Measurements from ENCODE around the gene EXOC8.

EXOC8 gene

GRCh38 chr1:231313661-231314060 is 24.0 kb downstream of the EXOC8 start:
- no peak for DNase-seq (ENCODE audit: low read depth)

- DNase-seq (ENCODE audit: low read depth) = no peak
These were observed 25.2 kb downstream of the EXOC8 start for GRCh38 chr1:231312432-231312788.

DNA sequence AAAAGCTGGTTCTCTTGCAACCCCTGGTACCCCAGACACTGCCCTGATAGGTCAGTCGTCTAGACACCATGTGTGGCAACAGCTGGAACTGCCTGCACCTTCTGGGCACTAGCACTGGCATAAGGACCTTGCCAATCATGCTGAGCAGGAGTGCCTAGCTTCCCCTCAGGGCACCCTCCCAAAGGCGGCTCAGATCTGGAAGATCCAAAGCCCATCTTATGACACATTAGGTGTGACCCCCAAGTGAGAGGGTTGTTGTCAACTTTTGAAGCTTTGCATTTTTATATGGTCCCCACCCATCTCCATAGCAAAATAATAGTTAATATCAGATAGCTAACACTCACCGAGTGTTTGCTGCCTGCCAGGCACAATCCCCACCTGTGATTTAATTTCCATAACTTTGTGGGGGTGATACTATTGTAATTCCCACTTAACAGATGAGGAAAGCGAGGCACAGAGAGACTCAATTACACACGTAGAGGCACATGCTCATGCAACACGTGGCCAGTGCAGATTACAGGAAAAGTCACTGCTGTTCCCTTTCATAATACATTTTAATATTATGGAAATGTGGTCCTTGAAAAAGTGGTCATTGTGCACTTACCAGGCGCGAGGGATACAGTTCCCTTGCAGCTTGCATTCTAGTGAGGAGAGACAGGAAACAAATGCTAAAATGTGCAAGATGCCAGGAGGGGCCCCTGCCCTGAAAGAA is 25.8 kb downstream of the EXOC8 start:
- DNase-seq (ENCODE audit: low read depth) = no peak

GRCh38 chr1:231310391-231310934 is 27.2 kb downstream of the EXOC8 start:
- DNase-seq (ENCODE audit: low read depth) = no peak

- DNase-seq (ENCODE audit: low read depth) = no peak
These were observed 35.7 kb downstream of the EXOC8 start for GRCh38 chr1:231301990-231302389.

DNA sequence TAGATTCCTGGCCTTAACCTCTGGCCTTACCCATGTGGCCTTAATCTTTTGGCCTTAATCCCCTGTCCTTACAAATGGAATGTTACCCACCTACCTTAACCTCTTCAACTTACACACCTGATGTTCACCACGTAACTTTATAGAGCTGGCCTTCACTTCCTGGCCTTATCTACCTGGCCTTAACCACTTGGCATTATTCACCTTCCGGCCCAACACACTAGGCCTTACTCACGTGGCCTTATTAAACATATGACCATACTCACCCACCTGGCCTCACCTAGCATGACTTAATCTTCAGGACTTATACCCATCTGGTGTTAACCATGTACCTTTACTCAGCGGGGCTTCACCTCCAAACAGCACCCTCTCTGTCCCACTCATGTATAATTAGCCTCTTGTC is 41.7 kb downstream of the EXOC8 start:
- no peak for DNase-seq (ENCODE audit: low read depth)

DNA sequence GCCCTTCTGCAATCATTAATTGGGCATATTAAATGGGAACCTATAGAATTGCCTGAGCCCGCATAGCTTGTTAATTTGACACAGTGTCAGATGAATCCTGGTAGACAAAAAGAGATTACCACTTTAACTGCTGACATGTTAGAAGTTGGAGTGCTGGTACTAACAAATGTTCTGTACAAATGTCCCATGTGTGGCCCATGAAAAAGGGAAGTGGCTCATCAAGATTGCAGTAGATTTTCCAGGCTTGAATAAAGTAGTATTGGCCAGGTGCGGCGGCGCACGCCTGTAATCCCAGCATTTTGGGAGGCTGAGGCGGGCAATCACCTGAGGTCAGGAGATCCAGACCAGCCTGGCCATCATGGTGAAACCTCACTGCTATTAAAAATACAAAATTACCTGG is 51.0 kb downstream of the EXOC8 start:
- no peak for DNase-seq (ENCODE audit: low read depth)

DNA sequence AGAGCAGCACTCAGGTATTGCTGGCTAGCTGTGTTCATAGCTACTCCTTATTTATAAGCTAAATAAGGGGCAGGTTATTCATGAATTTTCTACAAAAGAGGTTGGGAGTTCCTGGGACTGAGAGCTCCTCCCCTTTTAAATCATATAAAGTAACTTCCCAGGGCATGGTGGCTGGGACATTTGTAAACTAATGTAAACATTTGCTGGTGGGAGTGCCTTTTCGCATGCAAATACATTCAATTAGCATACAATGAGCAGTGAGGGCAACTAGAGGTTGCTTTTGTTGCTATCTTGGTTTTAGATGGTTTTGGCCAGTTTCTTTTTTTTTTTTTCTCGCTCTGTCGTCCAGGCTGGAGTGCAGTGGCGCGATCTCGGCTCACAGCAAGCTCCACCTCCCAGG is 53.2 kb downstream of the EXOC8 start:
- DNase-seq (ENCODE audit: low read depth) = no peak

Measured in ELR (cell line).